ENCODE measurements around the gene BMP7.

BMP7 gene

GRCh38 chr20:57266291-57267157 lies at the start of gene BMP7:
Gene BMP7 (minus strand): TSS chr20:57266641. CDS start chr20:57266122, 519 bp downstream.
- DNase-seq (ENCODE audit: low read depth), result no peak

DNA sequence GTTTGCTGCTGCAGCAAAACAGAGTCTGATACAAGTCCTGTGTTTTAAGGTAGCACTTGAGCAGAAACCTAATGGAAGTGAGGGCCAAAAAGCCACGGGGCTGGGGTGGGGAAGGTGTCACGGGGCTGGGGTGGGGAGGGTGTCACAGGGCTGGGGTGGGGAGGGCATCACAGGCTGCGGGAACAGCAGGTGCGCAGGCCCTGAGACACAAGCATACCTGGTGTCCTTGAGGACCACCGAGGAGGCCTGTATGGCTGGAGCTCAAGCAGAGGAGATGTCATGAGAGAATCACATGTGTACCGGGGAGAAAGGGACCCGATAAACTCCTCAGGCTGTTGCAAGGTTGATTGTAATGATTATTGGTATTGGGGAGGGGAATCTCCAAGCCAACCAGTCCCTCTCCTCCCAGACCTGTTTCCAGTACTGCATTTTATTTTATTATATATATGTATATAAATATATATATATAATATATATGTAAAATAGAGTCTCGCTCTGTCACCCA lies 49.6 kb upstream of the BMP7 start:
- no peak for DNase-seq (ENCODE audit: low read depth)

DNA sequence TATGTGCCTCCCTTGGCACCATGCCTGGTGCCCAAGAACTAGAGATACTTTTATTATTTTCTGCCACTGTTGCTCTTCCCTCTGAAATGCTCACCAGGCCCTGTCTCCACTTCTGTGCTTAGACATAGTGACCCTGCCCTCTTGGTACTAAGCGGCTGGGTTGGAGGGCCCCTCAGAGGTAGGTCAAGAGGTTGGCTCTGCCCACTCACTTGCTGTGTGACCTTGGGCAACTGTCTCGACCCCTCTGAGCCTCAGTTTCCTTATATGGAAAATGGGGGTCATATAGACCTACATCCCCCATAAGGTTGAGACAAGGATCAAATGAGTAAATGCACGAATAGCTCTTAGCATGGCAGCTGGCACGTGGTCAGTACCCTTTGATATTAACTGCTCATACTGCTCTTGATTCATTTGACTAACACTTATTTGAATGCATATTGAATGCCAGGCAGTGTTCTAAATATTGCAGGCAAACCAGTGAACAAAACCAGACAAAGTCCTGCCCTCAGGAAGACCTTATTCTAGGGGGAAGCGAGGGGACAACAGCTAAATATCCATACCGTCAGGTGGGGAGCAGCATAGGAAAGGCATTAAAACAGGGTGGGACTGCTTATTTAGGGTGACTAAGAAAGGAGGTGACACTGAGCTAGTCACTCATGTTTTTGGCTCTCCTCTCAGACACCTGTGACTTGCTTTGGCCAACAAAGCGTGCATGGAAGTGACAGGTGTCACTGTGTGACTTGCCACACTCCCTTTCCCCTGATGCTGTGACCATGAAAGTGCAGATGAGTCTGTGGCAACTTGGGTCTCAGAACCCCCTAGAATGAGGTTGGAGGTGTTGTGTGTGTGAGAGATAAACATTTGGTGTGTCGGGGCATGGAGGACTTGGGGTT lies 48.9 kb upstream of the BMP7 start:
- DNase-seq (ENCODE audit: low read depth), result no peak

DNA sequence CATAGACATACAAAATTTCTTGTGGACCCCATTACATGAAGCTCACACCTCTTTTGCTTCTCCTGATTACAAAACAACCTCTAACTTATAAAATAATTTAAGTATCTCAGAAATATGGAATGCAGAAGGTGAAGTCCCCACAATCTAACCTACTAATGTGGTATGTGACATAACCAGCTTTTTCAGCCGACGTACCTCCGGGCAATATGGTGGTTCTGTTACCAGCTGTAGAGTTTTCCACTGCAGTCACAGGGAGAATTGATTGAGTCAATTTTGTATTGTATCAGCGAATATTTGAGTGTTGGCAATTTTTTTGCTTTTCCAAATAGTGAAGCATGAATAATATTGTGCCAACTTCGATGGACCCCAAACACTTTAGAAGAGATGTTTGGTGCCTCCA lies 47.5 kb upstream of the BMP7 start:
- no peak for DNase-seq (ENCODE audit: low read depth)

- DNase-seq (ENCODE audit: low read depth), result no peak
These were observed 46.8 kb upstream of the BMP7 start for GRCh38 chr20:57313230-57313629.

- DNase-seq (ENCODE audit: low read depth), result no peak
These were observed 45.7 kb upstream of the BMP7 start for GRCh38 chr20:57312138-57312537.

DNA sequence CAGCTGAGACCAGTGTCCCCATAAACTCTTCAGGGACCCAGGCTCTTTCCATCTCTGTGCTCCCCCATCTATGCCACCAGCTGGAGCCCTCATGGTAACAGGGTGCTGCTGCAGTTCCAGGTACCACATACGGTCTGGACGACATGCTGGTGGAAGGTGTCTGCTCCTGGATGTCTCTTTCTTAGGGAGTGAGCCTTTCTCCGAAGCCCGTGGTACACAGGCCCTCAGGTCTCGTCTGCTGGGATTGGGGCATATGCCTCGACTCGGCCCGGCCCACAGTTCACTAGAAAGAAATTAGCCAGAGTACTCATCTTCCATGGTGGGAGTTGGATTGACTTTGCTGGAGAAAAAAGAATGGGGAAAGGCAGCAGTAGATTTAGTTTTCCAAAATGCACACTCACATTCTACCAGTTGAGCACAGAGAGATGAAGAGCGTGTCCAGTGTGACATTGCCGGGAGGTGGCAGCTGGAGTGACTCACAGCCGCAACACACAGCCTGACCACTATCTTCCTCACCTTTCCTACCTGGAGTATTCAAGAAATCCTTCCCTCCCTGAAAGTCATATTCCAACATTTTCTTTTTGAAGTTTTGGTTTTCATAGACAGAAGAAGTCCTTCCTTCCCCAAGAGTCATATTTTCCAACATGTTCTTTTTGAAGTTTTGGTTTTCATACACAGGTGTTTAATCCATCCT lies 44.5 kb upstream of the BMP7 start:
- no peak for DNase-seq (ENCODE audit: low read depth)

- DNase-seq (ENCODE audit: low read depth), result no peak
These were observed 43.2 kb upstream of the BMP7 start for GRCh38 chr20:57309544-57310115.

- no peak for DNase-seq (ENCODE audit: low read depth)
These were observed 42.2 kb upstream of the BMP7 start for GRCh38 chr20:57308451-57309271.

DNA sequence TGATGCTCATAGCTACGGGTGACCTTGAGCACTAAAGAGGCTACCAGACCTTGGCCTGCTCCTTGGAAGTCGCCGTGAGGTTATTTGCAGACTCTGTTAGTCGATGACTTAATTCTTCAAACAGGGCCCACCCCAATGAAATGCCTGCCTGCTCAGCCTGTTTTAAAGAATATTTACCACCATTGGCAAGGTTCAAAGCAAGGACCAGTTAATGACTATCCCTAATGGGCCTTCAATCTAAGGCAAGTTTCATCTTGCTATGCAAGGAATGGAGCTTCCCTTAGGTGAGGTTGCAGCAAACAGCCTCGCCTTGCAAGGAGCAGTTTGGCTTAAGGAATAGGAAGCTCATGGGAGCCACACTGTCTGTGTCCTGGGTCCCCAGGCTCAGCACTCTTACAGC lies 40.3 kb upstream of the BMP7 start:
- no peak for DNase-seq (ENCODE audit: low read depth)

DNA sequence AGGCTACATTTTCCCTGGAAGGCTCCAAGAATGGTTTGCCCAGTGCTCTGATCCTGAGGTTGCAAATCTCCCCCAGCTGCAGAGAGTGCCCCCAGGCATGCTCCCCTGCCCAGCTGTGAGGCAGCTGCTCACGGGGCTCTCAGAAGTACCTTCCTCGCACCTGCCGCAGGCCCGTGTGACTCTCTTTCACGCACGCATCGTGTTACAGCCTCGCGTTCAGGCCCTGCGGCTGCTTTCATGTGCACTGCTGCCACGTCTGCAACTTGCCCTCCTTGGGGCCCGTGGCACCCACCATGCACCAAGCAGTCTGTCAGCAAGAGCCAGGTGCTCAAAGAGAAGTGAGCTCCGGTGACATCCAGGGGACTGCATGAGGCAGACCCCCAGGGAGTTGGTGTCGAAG lies 34.6 kb upstream of the BMP7 start:
- DNase-seq (ENCODE audit: low read depth), result no peak

DNA sequence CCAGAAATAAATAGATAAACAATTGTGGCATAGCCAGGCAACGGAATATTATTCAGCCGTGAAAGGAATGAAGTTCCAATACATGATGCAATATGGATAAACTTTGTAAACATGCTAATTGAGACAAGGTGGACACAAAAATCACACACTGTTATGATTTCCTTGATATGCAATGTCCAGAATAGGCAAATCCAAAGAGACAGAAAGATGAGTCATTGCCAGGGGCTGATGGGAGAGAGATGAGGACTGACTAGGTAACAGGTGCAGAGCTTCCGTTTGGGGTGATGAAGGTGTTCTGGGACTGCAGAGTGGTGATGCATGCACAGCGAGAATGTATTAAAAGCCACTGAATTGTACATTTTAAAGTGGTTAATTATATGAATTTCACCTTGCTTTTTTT lies 32.0 kb upstream of the BMP7 start:
- DNase-seq (ENCODE audit: low read depth), result no peak

GRCh38 chr20:57294550-57294949 lies 28.1 kb upstream of the BMP7 start:
- DNase-seq (ENCODE audit: low read depth), result no peak

- no peak for DNase-seq (ENCODE audit: low read depth)
These were observed 27.6 kb upstream of the BMP7 start for GRCh38 chr20:57293995-57294394.

DNA sequence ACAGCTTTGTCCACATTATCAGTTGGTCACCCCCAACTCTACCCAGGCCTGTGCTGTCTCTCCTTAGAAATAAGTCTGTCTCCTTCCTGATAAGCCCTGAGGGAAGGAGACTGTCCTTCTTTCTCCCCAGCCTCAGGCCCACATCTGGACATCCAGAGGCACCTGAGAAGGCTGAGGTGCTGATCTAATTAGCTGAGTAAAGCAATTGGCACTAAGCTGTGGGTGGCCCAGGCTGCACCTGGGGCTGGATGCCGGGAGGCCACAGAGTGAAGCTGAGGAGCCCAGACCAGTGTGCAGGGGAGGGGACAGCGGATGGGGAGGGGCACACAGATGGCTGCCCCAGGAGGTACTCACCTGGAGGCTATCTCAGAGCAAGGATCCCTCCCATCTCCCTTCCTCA lies 26.2 kb upstream of the BMP7 start:
- no peak for DNase-seq (ENCODE audit: low read depth)

DNA sequence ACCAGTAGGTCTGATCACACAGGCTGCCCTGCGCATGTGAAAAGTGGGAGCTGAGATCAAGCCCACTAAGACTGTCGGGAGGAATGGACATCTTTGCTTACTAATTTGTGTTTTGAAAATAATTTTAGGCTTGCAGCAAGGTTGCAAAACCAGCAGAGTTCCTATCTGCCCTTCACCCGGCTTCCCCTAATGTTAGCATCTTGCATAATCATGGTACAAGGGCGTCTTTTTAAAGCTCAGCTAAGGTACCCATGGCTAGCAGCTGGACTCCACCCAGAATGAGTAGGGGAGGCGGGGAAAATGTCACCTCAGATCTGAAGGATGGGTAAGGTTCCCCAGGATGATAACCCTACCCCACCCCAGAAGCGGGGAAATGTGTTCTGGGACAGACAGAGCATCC lies 25.3 kb upstream of the BMP7 start:
- DNase-seq (ENCODE audit: low read depth), result no peak

- DNase-seq (ENCODE audit: low read depth), result no peak
These were observed 24.6 kb upstream of the BMP7 start for GRCh38 chr20:57291003-57291402.

DNA sequence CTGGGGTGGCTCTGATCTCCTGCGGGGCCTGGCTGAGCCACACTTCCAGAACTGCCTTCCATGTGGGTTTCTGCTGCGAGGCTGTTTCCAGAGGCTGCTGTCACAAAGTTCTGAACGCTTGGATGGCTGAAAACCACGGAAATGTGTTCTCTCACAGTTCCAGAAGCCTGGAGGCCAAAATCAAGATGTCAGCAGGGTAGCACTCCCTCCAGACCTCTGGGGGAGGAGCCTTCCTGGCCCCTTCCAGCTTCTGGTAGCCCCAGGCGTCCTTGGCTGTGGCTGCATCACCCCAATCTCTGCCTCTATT lies 23.7 kb upstream of the BMP7 start:
- DNase-seq (ENCODE audit: low read depth), result no peak

DNA sequence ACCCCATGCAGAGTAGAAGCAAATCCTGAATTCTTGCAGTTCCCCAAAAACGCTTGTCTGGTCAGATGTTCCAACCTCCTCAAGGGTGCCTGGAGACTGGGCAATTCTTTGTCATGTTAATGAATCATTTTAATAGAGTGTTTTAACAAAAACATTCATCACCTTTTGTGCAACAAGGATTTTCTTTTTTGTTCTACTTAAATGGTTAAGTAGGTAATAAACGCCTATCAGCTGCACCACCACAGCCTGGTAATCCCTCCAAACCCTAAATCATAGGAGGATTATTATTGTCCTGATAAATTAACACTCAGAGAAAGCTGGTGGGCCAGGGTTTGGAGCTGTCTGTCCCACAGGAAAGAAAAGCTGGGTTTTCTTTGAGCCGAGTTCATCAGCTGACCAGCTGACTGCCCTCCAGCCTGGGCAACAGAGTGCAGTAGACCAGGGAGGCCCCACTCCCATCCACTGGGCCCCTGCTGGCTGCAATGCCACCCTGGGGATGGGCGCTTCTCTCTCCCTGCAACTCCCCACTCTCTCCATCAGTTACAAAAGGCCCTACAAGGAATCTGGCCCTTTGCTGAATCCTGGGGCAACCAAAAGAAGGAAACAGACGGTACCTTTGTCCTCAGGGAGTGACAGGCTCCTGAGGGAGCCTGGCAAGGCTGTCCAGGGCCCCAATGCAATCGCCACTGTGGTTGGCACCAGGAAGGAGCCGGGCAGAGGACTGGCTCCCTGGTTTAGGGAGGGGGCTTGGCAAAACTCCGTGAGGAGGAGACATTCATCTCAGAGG lies 23.1 kb upstream of the BMP7 start:
- DNase-seq (ENCODE audit: low read depth), result no peak

DNA sequence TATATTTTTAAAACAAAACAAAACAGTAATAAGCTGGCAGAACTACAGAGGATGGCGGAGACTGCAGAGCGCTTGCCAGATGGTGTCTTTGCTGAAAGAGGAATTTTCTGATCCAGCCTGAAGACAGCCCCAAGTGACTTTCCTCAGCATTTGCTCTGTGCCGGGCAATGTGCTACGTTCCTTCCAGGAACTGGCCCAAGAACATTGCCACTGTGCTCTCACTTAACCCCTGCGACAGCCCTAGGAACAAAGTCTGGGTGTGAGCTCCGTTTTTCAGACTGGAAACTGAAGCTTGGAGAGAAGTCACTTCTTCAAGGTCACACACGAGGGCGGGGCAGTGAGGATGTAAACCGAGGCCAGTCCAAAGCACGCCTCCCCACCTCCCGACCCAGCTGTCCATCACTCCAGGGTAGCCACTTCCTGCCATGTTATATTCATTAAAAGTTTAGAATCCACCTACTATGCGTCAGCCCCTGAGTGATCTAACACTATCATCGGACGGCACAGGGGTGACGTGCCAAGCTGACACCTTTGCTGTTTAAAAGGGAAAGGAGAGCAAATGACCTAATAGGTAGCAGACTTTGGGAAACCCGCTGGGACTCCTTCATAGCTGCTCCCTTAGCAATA lies 22.3 kb upstream of the BMP7 start:
- no peak for DNase-seq (ENCODE audit: low read depth)
